Measurements from ENCODE around the gene ARL11. TPM values are rescaled to one million over a fixed set of nuclear protein-coding genes. Genes with fewer than 3 reads are reported as not detected.

Gene ARL11
- total and polyA plus RNA-seq, 3 donors from 2014 or later = 0.25 to 0.62 (median 0.47) TPM

DNA sequence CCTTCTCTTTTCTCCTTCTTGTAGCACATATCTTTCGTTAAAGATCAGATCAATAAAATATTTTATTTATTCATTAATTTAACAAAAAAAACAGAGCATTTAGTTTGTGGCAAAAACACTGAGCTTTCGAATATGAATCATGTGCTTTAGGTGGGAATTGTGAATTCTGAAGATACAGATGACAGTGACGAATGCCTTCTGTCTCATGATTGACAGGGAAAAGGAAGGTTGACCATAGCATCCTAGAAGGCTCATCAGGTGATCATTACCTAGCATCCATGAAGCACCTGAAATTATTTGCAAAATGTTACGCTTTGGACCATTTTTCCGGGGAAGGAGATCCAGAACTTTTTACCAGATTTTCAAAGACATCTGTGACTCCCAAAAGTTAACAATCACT is 3.8 kb downstream of the ARL11 start:
- intact Hi-C loops (cut with DNase I; ENCODE audit: low total_unique reads) = no loop called here
- 90 to 93% methylated on average over 5 of the region's 5 CpGs for WGBS, 2 donors
- no peaks in the 10 kb centered on the region for H3K9me3 ChIP-seq
- no peak for DNase-seq
- H3K27ac ChIP-seq = no peak overlapping the region
- H3K4me3 ChIP-seq = no peak overlapping the region
- no peaks in the 10 kb centered on the region for H3K36me3 ChIP-seq (ENCODE audit: low read depth, missing control alignments)
- H3K27me3 ChIP-seq = no peaks in the 10 kb centered on the region
- H3K4me1 ChIP-seq = no peaks in the 10 kb centered on the region
- TF ChIP-seq, protein P1, sequence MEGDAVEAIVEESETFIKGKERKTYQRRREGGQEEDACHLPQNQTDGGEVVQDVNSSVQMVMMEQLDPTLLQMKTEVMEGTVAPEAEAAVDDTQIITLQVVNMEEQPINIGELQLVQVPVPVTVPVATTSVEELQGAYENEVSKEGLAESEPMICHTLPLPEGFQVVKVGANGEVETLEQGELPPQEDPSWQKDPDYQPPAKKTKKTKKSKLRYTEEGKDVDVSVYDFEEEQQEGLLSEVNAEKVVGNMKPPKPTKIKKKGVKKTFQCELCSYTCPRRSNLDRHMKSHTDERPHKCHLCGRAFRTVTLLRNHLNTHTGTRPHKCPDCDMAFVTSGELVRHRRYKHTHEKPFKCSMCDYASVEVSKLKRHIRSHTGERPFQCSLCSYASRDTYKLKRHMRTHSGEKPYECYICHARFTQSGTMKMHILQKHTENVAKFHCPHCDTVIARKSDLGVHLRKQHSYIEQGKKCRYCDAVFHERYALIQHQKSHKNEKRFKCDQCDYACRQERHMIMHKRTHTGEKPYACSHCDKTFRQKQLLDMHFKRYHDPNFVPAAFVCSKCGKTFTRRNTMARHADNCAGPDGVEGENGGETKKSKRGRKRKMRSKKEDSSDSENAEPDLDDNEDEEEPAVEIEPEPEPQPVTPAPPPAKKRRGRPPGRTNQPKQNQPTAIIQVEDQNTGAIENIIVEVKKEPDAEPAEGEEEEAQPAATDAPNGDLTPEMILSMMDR (IDR thresholded peaks at IDR 0.05) = no peak
- no peak for TF ChIP-seq POLR2A (IDR thresholded peaks at IDR 0.05)

- no peak for DNase-seq
Observed at GRCh38 chr13:49633710-49634109, 5.4 kb downstream of the ARL11 start.

GRCh38 chr13:49635599-49636433 is 7.5 kb downstream of the ARL11 start:
- no peak for TF ChIP-seq POLR2A (IDR thresholded peaks at IDR 0.05)
- TF ChIP-seq, protein P1 (IDR thresholded peaks at IDR 0.05) = no peak
- Histone ChIP-seq H3K27ac (no peak overlapping the region), H3K4me1 (no peaks in the 10 kb centered on the region), H3K4me3 (no peak overlapping the region), H3K27me3 (no peaks in the 10 kb centered on the region), H3K36me3 (ENCODE audit: low read depth, missing control alignments) (no peaks in the 10 kb centered on the region), H3K9me3 (no peaks in the 10 kb centered on the region)
- intact Hi-C loops (cut with DNase I; ENCODE audit: low total_unique reads) = no loop called here
- no peak for DNase-seq
- WGBS, 2 donors = 61 to 63% methylated on average over 7 to 10 of the region's 10 CpGs

More at GRCh38 chr13:49633710-49634109, 5.4 kb downstream of the ARL11 start:
- H3K27ac ChIP-seq = no peak overlapping the region
- H3K36me3 ChIP-seq (ENCODE audit: low read depth, missing control alignments) = no peaks in the 10 kb centered on the region
- intact Hi-C loops (cut with DNase I; ENCODE audit: low total_unique reads) = no loop called here
- no peak for TF ChIP-seq POLR2A (IDR thresholded peaks at IDR 0.05)
- TF ChIP-seq, protein P1 (IDR thresholded peaks at IDR 0.05) = no peak
- 82 to 95% methylated on average over 4 of the region's 4 CpGs for WGBS, 2 donors
- no peak overlapping the region for H3K4me3 ChIP-seq
- no peaks in the 10 kb centered on the region for H3K4me1 ChIP-seq
- H3K27me3 ChIP-seq = no peaks in the 10 kb centered on the region
- H3K9me3 ChIP-seq = no peaks in the 10 kb centered on the region

DNA sequence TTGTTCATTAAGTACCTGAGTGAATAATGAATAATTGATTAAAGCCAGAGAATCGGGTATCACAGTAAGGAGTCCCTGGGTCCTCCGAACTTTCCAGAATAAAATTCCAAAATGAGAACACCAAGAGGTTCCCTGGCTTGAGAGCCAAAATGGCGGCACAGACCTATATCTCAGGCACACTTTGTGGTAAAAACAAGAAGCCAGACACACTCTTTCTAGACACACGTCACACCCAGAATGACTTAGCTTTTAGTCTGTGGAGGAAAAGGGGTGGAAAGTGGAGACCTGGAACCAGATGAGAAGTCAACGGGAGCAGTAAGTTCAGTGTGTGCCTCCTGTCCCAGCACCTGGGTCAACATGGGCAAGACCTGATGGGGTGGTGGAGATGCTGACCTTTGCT is 8.4 kb downstream of the ARL11 start:
- WGBS, 2 donors = 90 to 95% methylated on average over 5 of the region's 5 CpGs

More for the DNA sequence above, 8.4 kb downstream of the ARL11 start:
- no peak for DNase-seq
- TF ChIP-seq, protein P1 (IDR thresholded peaks at IDR 0.05) = no peak
- TF ChIP-seq POLR2A (IDR thresholded peaks at IDR 0.05) = no peak
- Histone ChIP-seq H3K36me3 (ENCODE audit: low read depth, missing control alignments) (no peaks in the 10 kb centered on the region), H3K27me3 (no peaks in the 10 kb centered on the region), H3K9me3 (no peaks in the 10 kb centered on the region), H3K4me3 (no peak overlapping the region), H3K27ac (no peak overlapping the region), H3K4me1 (no peaks in the 10 kb centered on the region)
- intact Hi-C loops (cut with DNase I; ENCODE audit: low total_unique reads) = no loop called here

All from testis (tissue), 3 donors.